Right lobe of liver (tissue), 6 donors: ENCODE results near the gene GAS5. TPM values are rescaled to one million over a fixed set of nuclear protein-coding genes. Genes with fewer than 3 reads are reported as not detected.

Source experiments
- ATAC-seq, 4 donors: fragments of 200-7000 bp; cut with Tn5 transposase; one replicate each; pipeline ENCODE4 v1.9.1; 2020; ENCODE audit warnings: mild to moderate bottlenecking in 4 of 4, moderate library complexity in 4 of 4
- DNase-seq, 3 donors: peaks; one replicate each; pipeline ENCODE4 v3.0.0-alpha.2; 2020
- H3K27ac ChIP-seq, 3 donors: fragments of 200-600 bp; one replicate each; pipeline ENCODE4 v1.8.0; 2022
- H3K27me3 ChIP-seq, 2 donors: fragments of 200-600 bp; one replicate each; pipeline ENCODE4 v1.8.0; 2022
- H3K36me3 ChIP-seq, 4 donors: fragments of 200-600 bp; sonication (generic) in 1 of 4; one replicate each; pipeline versions ENCODE4 v1.5.1 to v1.8.0; 2017 to 2022; ENCODE audit warnings: control low read depth in 1 of 4
- H3K4me1 ChIP-seq, 4 donors: fragments of 200-600 bp; sonication (generic) in 1 of 4; one replicate each; pipeline versions ENCODE4 v1.5.1 to v1.8.0; 2017 to 2022; ENCODE audit warnings: control low read depth in 1 of 4
- H3K4me3 ChIP-seq, 3 donors: fragments of 200-600 bp; one replicate each; pipeline ENCODE4 v1.8.0; 2022
- H3K9me3 ChIP-seq, 4 donors: fragments of 200-600 bp; sonication (generic) in 1 of 4; one replicate each; pipeline versions ENCODE4 v1.5.1 to v1.8.0; 2017 to 2022; ENCODE audit warnings: control low read depth in 1 of 4
- CTCF ChIP-seq, 4 donors: fragments of 200-600 bp in 3 of 4; fragments of 450-650 bp in 1 of 4; IDR thresholded peaks; one replicate each; pipeline versions ENCODE4 v1.5.1 to v1.8.0; 2016 to 2022; ENCODE audit warnings: antibody characterized with exemption in 4 of 4, mild to moderate bottlenecking in 2 of 4
- POLR2A ChIP-seq: fragments of 450-650 bp; IDR thresholded peaks from one replicate; pipeline ENCODE4 v1.6.1; 2017; ENCODE audit warnings: antibody characterized with exemption, mild to moderate bottlenecking
- WGBS: methylation state at CpG from one replicate; pipeline ENCODE4 v1.1.6; 2018; ENCODE audit warnings: low coverage, low lambda C conversion rate; ENCODE audit not compliant: insufficient coverage; ENCODE audit errors: missing lambda C conversion rate; 5-methylcytosine and 5-hydroxymethylcytosine counted together
- intact Hi-C, 2 donors: fragments of 100-400 bp; cut with DNase I; formaldehyde crosslinking; loops; one replicate each; pipeline versions ENCODE4 v1.11.2 to v1.14.1; 2022
- total RNA-seq, 6 experiments: library from RNA; depleted of rRNA in 2 of 6; stranded (reverse); fragments of >200 nt in 2 of 6; fragmentation: NEBNext Ultra II Directional in 3 of 6; extraction: Animal tissue kit (Norgen Biotek cat#: 25700) in 3 of 6; gene quantifications; one replicate each; pipeline versions ENCODE4 v1.1.0 to v1.2.4, GENCODE V29; 2016 to 2023
- donor health status: DM: no; HTN: yes; CAD: no.
- donor health status: DM: no; HTN: no; CAD: no.
- donor health status: DM: no; HTN: no; CAD: no.
- donor health status: DM: no; HTN: yes; CAD: no.
- donor health status: DM: no; HTN: yes; CAD: no.

Gene GAS5
- total RNA-seq, 6 experiments from 2014 or later: 37.4 to 85.2 (median 61.5) TPM

GRCh38 chr1:173900427-173900826, 32.6 kb upstream of the GAS5 start:
- H3K4me1 ChIP-seq: no peaks in the 10 kb centered on the region
- H3K27ac ChIP-seq: no peak overlapping the region
- WGBS: 77% methylated on average over 2 of the region's 2 CpGs
- H3K4me3 ChIP-seq: no peak overlapping the region
- intact Hi-C loops: no loop called here
- ATAC-seq (no peak), DNase-seq (no peak)
- no peak for TF ChIP-seq CTCF (IDR thresholded peaks at IDR 0.05)
- TF ChIP-seq POLR2A: no peak
- peaks cover 0 to 44% (median 28%) of the 10 kb centered on the region in 4 donors for H3K36me3 ChIP-seq
- H3K27me3 ChIP-seq: no peaks in the 10 kb centered on the region
- no peaks in the 10 kb centered on the region for H3K9me3 ChIP-seq

GRCh38 chr1:173894189-173894588, 26.4 kb upstream of the GAS5 start:
- DNase-seq (no peak), ATAC-seq (no peak)
- intact Hi-C loops: no loop called here
- no peak overlapping the region for H3K27ac ChIP-seq
- H3K4me3 ChIP-seq: no peak overlapping the region
- no peaks in the 10 kb centered on the region for H3K9me3 ChIP-seq
- 100% methylated on average over 3 of the region's 3 CpGs for WGBS
- H3K27me3 ChIP-seq: no peaks in the 10 kb centered on the region
- H3K4me1 ChIP-seq: no peaks in the 10 kb centered on the region
- H3K36me3 ChIP-seq: no peaks in the 10 kb centered on the region
- no peak for TF ChIP-seq CTCF (IDR thresholded peaks at IDR 0.05)
- no peak for TF ChIP-seq POLR2A

GRCh38 chr1:173893611-173894010, 25.8 kb upstream of the GAS5 start:
- intact Hi-C loops: no loop called here
- TF ChIP-seq POLR2A: no peak
- Histone ChIP-seq H3K4me3 (no peak overlapping the region), H3K27me3 (no peaks in the 10 kb centered on the region), H3K4me1 (no peaks in the 10 kb centered on the region), H3K36me3 (no peaks in the 10 kb centered on the region), H3K9me3 (no peaks in the 10 kb centered on the region), H3K27ac (no peak overlapping the region)
- DNase-seq: no peak
- 100% methylated on average over 1 of the region's 1 CpG for WGBS
- ATAC-seq: peak in 1 of 4 donors; percentile 37

GRCh38 chr1:173889885-173890284, 22.1 kb upstream of the GAS5 start:
- H3K27ac ChIP-seq: no peak overlapping the region
- no peaks in the 10 kb centered on the region for H3K4me1 ChIP-seq
- H3K36me3 ChIP-seq: peaks cover 0 to 6% (median 2%) of the 10 kb centered on the region in 4 donors
- intact Hi-C loops: no loop called here
- TF ChIP-seq POLR2A: no peak
- no peak for TF ChIP-seq CTCF (IDR thresholded peaks at IDR 0.05)
- 91% methylated on average over 2 of the region's 2 CpGs for WGBS
- no peak overlapping the region for H3K4me3 ChIP-seq
- no peak for DNase-seq
- H3K9me3 ChIP-seq: no peaks in the 10 kb centered on the region
- H3K27me3 ChIP-seq: no peaks in the 10 kb centered on the region
- no peak for ATAC-seq

GRCh38 chr1:173888749-173889148, 21.0 kb upstream of the GAS5 start:
- Histone ChIP-seq H3K27me3 (no peaks in the 10 kb centered on the region), H3K4me1 (no peaks in the 10 kb centered on the region), H3K4me3 (no peak overlapping the region), H3K27ac (no peak overlapping the region), H3K9me3 (no peaks in the 10 kb centered on the region), H3K36me3 (peaks cover 0 to 6% (median 2%) of the 10 kb centered on the region in 4 donors)
- ATAC-seq (no peak), DNase-seq (no peak)
- intact Hi-C loops: no loop called here
- no peak for TF ChIP-seq CTCF (IDR thresholded peaks at IDR 0.05)
- no peak for TF ChIP-seq POLR2A
